T-cell (primary cell): Measurements from ENCODE around the gene SEC61G. TPM values are rescaled to one million over a fixed set of nuclear protein-coding genes. Genes with fewer than 3 reads are reported as not detected.
A peak's percentile ranks its signal among the peaks of the same experiment; 100 is the strongest.

Experiments used
- ATAC-seq, 4 experiments: fragments of 200-7000 bp in 3 of 4; fragments of 150-1000 bp in 1 of 4; cut with Tn5 transposase; replicated peaks in 1 of 4; 1 replicate in 3 of 4; 2 replicates in 1 of 4; pipeline ENCODE4 v1.10.0; 2021; ENCODE audit warnings: moderate library complexity in 3 of 4, mild to moderate bottlenecking in 2 of 4, moderate number of reproducible peaks in 1 of 4
- CTCF ChIA-PET, 2 donors: fragments of 300-600 bp; sonication (Branson Sonifier 250); formaldehyde crosslinking; loops; one replicate each; lab custom pipeline; 2022; ENCODE audit warnings: antibody characterized with exemption in 2 of 2; lab: Charles Lee
- POLR2A ChIA-PET, 2 donors: fragments of 300-600 bp; sonication (Branson Sonifier 250); formaldehyde crosslinking; loops; one replicate each; lab custom pipeline; 2022; ENCODE audit warnings: antibody characterized with exemption in 2 of 2; lab: Charles Lee
- DNase-seq, 35 experiments: peaks; one replicate each; pipeline versions ENCODE4 v3.0.0 to v3.0.0-alpha.2; 2013 to 2023
- H3K27ac ChIP-seq: one replicate; pipeline ENCODE4 v1.5.1; 2013; ENCODE audit warnings: low read length
- H3K27me3 ChIP-seq, 2 experiments: replicated peaks in 1 of 2; 1 replicate in 1 of 2; 2 replicates in 1 of 2; pipeline versions ENCODE4 v1.6.1 to v1.7.0; 2013; ENCODE audit warnings: low read length in 1 of 2, mixed read lengths in 1 of 2; ENCODE audit not compliant: control insufficient read depth in 2 of 2, insufficient read depth in 2 of 2; ENCODE audit errors: extremely low read depth in 1 of 2
- H3K36me3 ChIP-seq, 2 donors: 1 replicate in 1 of 2; 2 replicates in 1 of 2; pipeline versions ENCODE4 v1.6.1 to v1.7.0; 2013; ENCODE audit warnings: low read length in 1 of 2; ENCODE audit not compliant: control insufficient read depth in 2 of 2, insufficient read depth in 1 of 2; ENCODE audit errors: extremely low read depth in 1 of 2
- H3K4me1 ChIP-seq, 2 experiments: 1 replicate in 1 of 2; 2 replicates in 1 of 2; pipeline versions ENCODE4 v1.6.1 to v1.7.0; 2013; ENCODE audit warnings: low read length in 2 of 2, mixed read lengths in 1 of 2; ENCODE audit not compliant: insufficient read depth in 2 of 2, control insufficient read depth in 1 of 2; ENCODE audit errors: extremely low read depth in 1 of 2
- H3K4me3 ChIP-seq, 2 donors: 1 replicate in 1 of 2; 2 replicates in 1 of 2; pipeline versions ENCODE4 v1.5.1 to v1.7.0; 2013; ENCODE audit warnings: mild to moderate bottlenecking in 2 of 2, low read length in 1 of 2, moderate library complexity in 1 of 2; ENCODE audit not compliant: control insufficient read depth in 1 of 2; ENCODE audit errors: extremely low read depth in 1 of 2
- H3K9me3 ChIP-seq: 2 replicates; pipeline ENCODE4 v1.7.0; 2013
- H3K27ac Mint-ChIP-seq, 2 donors: one replicate each; pipeline ENCODE4 v1.8.0; 2020 to 2021; ENCODE audit warnings: mild to moderate bottlenecking in 2 of 2, mixed read lengths in 2 of 2
- H3K27me3 Mint-ChIP-seq, 2 donors: one replicate each; pipeline ENCODE4 v1.8.0; 2021 to 2022; ENCODE audit warnings: mixed read lengths in 2 of 2
- H3K36me3 Mint-ChIP-seq: one replicate; pipeline ENCODE4 v1.8.0; 2021; ENCODE audit warnings: mixed read lengths
- H3K4me1 Mint-ChIP-seq, 3 donors: one replicate each; pipeline ENCODE4 v1.8.0; 2020 to 2022; ENCODE audit warnings: mixed read lengths in 3 of 3, mild to moderate bottlenecking in 1 of 3
- H3K4me3 Mint-ChIP-seq, 3 donors: one replicate each; pipeline ENCODE4 v1.8.0; 2020 to 2022; ENCODE audit warnings: mild to moderate bottlenecking in 3 of 3, mixed read lengths in 3 of 3, moderate library complexity in 3 of 3
- H3K9me3 Mint-ChIP-seq, 3 donors: one replicate each; pipeline ENCODE4 v1.8.0; 2020 to 2022; ENCODE audit warnings: mixed read lengths in 3 of 3
- WGBS: methylation state at CpG from one replicate; pipeline ENCODE4 v1.1.5; 2013; ENCODE audit warnings: missing lambda C conversion rate; ENCODE audit not compliant: insufficient coverage; 5-methylcytosine and 5-hydroxymethylcytosine counted together
- total RNA-seq, 35 experiments: library from RNA in 6 of 35; stranded (reverse) in 6 of 35; fragments of 120-200 nt in 1 of 35; gene quantifications; one replicate each; pipeline versions ENCODE4 v1.2.1 to v1.2.4 and lab custom pipeline; 2013 to 2026

SEC61G gene
- total RNA-seq, 5 donors from 2014 or later (not counting 1 experiment from before 2014, with no cell fraction given) = 42.7 to 65.1 (median 62.1) TPM

GRCh38 chr7:54796150-54796549 is 37.1 kb upstream of the SEC61G start:
- H3K36me3 ChIP-seq = no peaks in the 10 kb centered on the region
- Mint-ChIP-seq H3K9me3 (no peaks in the 10 kb centered on the region), H3K27ac (no peak overlapping the region), H3K4me1 (no peaks in the 10 kb centered on the region), H3K36me3 (no peaks in the 10 kb centered on the region), H3K4me3 (no peak overlapping the region), H3K27me3 (peaks cover 16 to 22% of the 10 kb centered on the region in 2 donors)
- ATAC-seq = no peak
- no peak overlapping the region for H3K4me3 ChIP-seq
- no peak overlapping the region for H3K27ac ChIP-seq
- ChIA-PET CTCF (no interaction called here), POLR2A (no interaction called here)
- no peak for DNase-seq
- no peaks in the 10 kb centered on the region for H3K4me1 ChIP-seq
- 95% methylated on average over 3 of the region's 6 CpGs for WGBS
- no peaks in the 10 kb centered on the region for H3K9me3 ChIP-seq
- H3K27me3 ChIP-seq = peaks cover 0 to 12% of the 10 kb centered on the region in 2 experiments

GRCh38 chr7:54792383-54792782 is 33.4 kb upstream of the SEC61G start:
- H3K27me3 ChIP-seq = peaks cover 0 to 18% of the 10 kb centered on the region in 2 experiments
- no peak overlapping the region for H3K4me3 ChIP-seq
- no peak overlapping the region for H3K27ac ChIP-seq
- no peaks in the 10 kb centered on the region for H3K36me3 Mint-ChIP-seq
- POLR2A ChIA-PET = no interaction called here
- peaks cover 38 to 48% of the 10 kb centered on the region in 2 donors for H3K27me3 Mint-ChIP-seq
- CTCF ChIA-PET = no interaction called here
- DNase-seq (no peak), ATAC-seq (no peak)
- no peak overlapping the region for H3K4me3 Mint-ChIP-seq
- WGBS = 89% methylated on average over 4 of the region's 11 CpGs
- no peak overlapping the region for H3K27ac Mint-ChIP-seq
- H3K4me1 ChIP-seq = no peaks in the 10 kb centered on the region
- H3K9me3 ChIP-seq = no peaks in the 10 kb centered on the region
- peaks cover 5 to 6% (median 5%) of the 10 kb centered on the region in 3 donors for H3K4me1 Mint-ChIP-seq
- H3K36me3 ChIP-seq = no peaks in the 10 kb centered on the region
- H3K9me3 Mint-ChIP-seq = no peaks in the 10 kb centered on the region

GRCh38 chr7:54788664-54789063 is 29.7 kb upstream of the SEC61G start:
- ATAC-seq = peak; percentile 7 to 64 (median 54)
- H3K4me1 Mint-ChIP-seq = peaks cover 5 to 6% (median 5%) of the 10 kb centered on the region in 3 donors
- Histone ChIP-seq H3K4me3 (no peak overlapping the region), H3K36me3 (no peaks in the 10 kb centered on the region), H3K9me3 (no peaks in the 10 kb centered on the region), H3K4me1 (no peaks in the 10 kb centered on the region), H3K27me3 (peaks cover 0 to 26% of the 10 kb centered on the region in 2 experiments), H3K27ac (no peak overlapping the region)
- no peaks in the 10 kb centered on the region for H3K9me3 Mint-ChIP-seq
- WGBS = 9% methylated on average over 5 of the region's 9 CpGs
- H3K27me3 Mint-ChIP-seq = peaks cover 42 to 58% of the 10 kb centered on the region in 2 donors
- ChIA-PET POLR2A (no interaction called here), CTCF (interaction anchor here in 1 of 2 donors (0.5 to 1.1 kb wide), 2 partner anchors 466 to 467 kb away, joined by 3 to 8 read pairs; no protein-coding TSS in a partner anchor)
- H3K27ac Mint-ChIP-seq = no peak overlapping the region
- no peaks in the 10 kb centered on the region for H3K36me3 Mint-ChIP-seq
- H3K4me3 Mint-ChIP-seq = no peak overlapping the region
- DNase-seq = peak in 2 of 35 experiments; percentile 1 to 28

GRCh38 chr7:54785261-54785660 is 26.2 kb upstream of the SEC61G start:
- ATAC-seq (no peak), DNase-seq (no peak)
- CTCF ChIA-PET = no interaction called here
- H3K27ac ChIP-seq = no peak overlapping the region
- Mint-ChIP-seq H3K36me3 (no peaks in the 10 kb centered on the region), H3K4me1 (peaks cover 5 to 6% (median 5%) of the 10 kb centered on the region in 3 donors), H3K4me3 (no peak overlapping the region), H3K9me3 (no peaks in the 10 kb centered on the region), H3K27me3 (peaks cover 30 to 50% of the 10 kb centered on the region in 2 donors), H3K27ac (no peak overlapping the region)
- no peaks in the 10 kb centered on the region for H3K9me3 ChIP-seq
- POLR2A ChIA-PET = no interaction called here
- no peak overlapping the region for H3K4me3 ChIP-seq
- WGBS = 27% methylated on average over 2 of the region's 8 CpGs
- H3K27me3 ChIP-seq = peaks cover 0 to 12% of the 10 kb centered on the region in 2 experiments
- no peaks in the 10 kb centered on the region for H3K4me1 ChIP-seq
- H3K36me3 ChIP-seq = no peaks in the 10 kb centered on the region

- Mint-ChIP-seq H3K9me3 (no peaks in the 10 kb centered on the region), H3K4me1 (peaks cover 5% of the 10 kb centered on the region in 3 donors), H3K36me3 (no peaks in the 10 kb centered on the region), H3K27me3 (peaks cover 22 to 40% of the 10 kb centered on the region in 2 donors), H3K4me3 (no peak overlapping the region), H3K27ac (no peak overlapping the region)
- WGBS = 100% methylated on average over 4 of the region's 4 CpGs
- ATAC-seq = no peak
- Histone ChIP-seq H3K4me1 (no peaks in the 10 kb centered on the region), H3K4me3 (no peak overlapping the region), H3K36me3 (no peaks in the 10 kb centered on the region), H3K9me3 (no peaks in the 10 kb centered on the region), H3K27me3 (peaks cover 3 to 12% of the 10 kb centered on the region in 2 experiments), H3K27ac (no peak overlapping the region)
- DNase-seq = no peak
- CTCF ChIA-PET = no interaction called here
- POLR2A ChIA-PET = no interaction called here
Observed at GRCh38 chr7:54783952-54784351, 24.9 kb upstream of the SEC61G start.

GRCh38 chr7:54782829-54783228 is 23.8 kb upstream of the SEC61G start:
- H3K27ac Mint-ChIP-seq = no peak overlapping the region
- ChIA-PET CTCF (no interaction called here), POLR2A (no interaction called here)
- 79% methylated on average over 6 of the region's 8 CpGs for WGBS
- Histone ChIP-seq H3K27ac (no peak overlapping the region), H3K9me3 (no peaks in the 10 kb centered on the region), H3K4me3 (no peak overlapping the region), H3K4me1 (no peaks in the 10 kb centered on the region), H3K27me3 (peaks cover 3 to 15% of the 10 kb centered on the region in 2 experiments), H3K36me3 (no peaks in the 10 kb centered on the region)
- H3K27me3 Mint-ChIP-seq = peaks cover 14 to 30% of the 10 kb centered on the region in 2 donors
- no peak for ATAC-seq
- no peak overlapping the region for H3K4me3 Mint-ChIP-seq
- H3K4me1 Mint-ChIP-seq = no peaks in the 10 kb centered on the region
- no peak for DNase-seq
- H3K36me3 Mint-ChIP-seq = no peaks in the 10 kb centered on the region
- H3K9me3 Mint-ChIP-seq = no peaks in the 10 kb centered on the region
